HepG2 (cell line): ENCODE results near the gene KAT2A. TPM values are rescaled to one million over a fixed set of nuclear protein-coding genes. Genes with fewer than 3 reads are reported as not detected.

Source experiments
- CREB1 ChIP-seq, 2 experiments: fragments of 450-650 bp in 1 of 2; IDR thresholded peaks; 2 replicates each; pipeline ENCODE4 v1.6.1; 2016 to 2017; ENCODE audit warnings: control low read depth in 1 of 2, mild to moderate bottlenecking in 1 of 2, missing compliant biosample characterization in 1 of 2, missing genetic modification characterization in 1 of 2
- FOXK1 ChIP-seq: sonication (generic); formaldehyde crosslinking; IDR thresholded peaks from 2 replicates; pipeline ENCODE4 v1.4.0; 2020; ENCODE audit warnings: low read depth, missing genetic modification reagents, borderline replicate concordance
- ISX ChIP-seq: sonication (generic); formaldehyde crosslinking; conservative IDR thresholded peaks from 2 replicates; pipeline ENCODE4 v1.5.0; 2020; ENCODE audit warnings: missing genetic modification reagents
- MBD4 ChIP-seq: IDR thresholded peaks from 2 replicates; pipeline ENCODE4 v1.6.1; 2012; ENCODE audit warnings: low read length, inconsistent platforms, borderline replicate concordance
- NR2C2 ChIP-seq: sonication (generic); formaldehyde crosslinking; IDR thresholded peaks from 2 replicates; pipeline ENCODE4 v1.4.0; 2020; ENCODE audit warnings: missing genetic modification reagents, mild to moderate bottlenecking, moderate library complexity, borderline replicate concordance
- PITX1 ChIP-seq: sonication (generic); formaldehyde crosslinking; IDR thresholded peaks from 2 replicates; pipeline ENCODE4 v1.5.1; 2020; ENCODE audit warnings: mild to moderate bottlenecking, missing genetic modification reagents
- POGZ ChIP-seq: sonication (generic); formaldehyde crosslinking; IDR thresholded peaks from 2 replicates; pipeline ENCODE4 v1.4.0; 2020; ENCODE audit warnings: mild to moderate bottlenecking, missing genetic modification reagents
- SP1 ChIP-seq, 2 experiments: fragments of 450-650 bp in 1 of 2; sonication (generic) in 1 of 2; formaldehyde crosslinking in 1 of 2; IDR thresholded peaks; 2 replicates each; pipeline versions ENCODE4 v1.4.0 to v1.6.1; 2016 to 2020; ENCODE audit warnings: missing genetic modification reagents in 1 of 2
- TCF7L2 ChIP-seq: IDR thresholded peaks from 2 replicates; pipeline ENCODE4 v1.6.1; 2011; ENCODE audit warnings: mild to moderate bottlenecking, low read depth, low read length, moderate library complexity
- XRCC5 ChIP-seq: fragments of 200-400 bp; formaldehyde crosslinking; optimal IDR thresholded peaks from 2 replicates; pipeline ENCODE3; 2017; ENCODE audit warnings: mild to moderate bottlenecking, low read length
- ZFP82 ChIP-seq: sonication (generic); formaldehyde crosslinking; IDR thresholded peaks from 2 replicates; pipeline ENCODE4 v1.5.1; 2020; ENCODE audit warnings: mild to moderate bottlenecking, missing genetic modification reagents, borderline replicate concordance
- ZMYM4 ChIP-seq: sonication (generic); formaldehyde crosslinking; IDR thresholded peaks from 2 replicates; pipeline ENCODE4 v1.8.1; 2023; ENCODE audit warnings: mild to moderate bottlenecking, missing genetic modification reagents
- ZNF138 ChIP-seq: sonication (generic); formaldehyde crosslinking; IDR thresholded peaks from 2 replicates; pipeline ENCODE4 v1.5.0; 2020; ENCODE audit warnings: mild to moderate bottlenecking, low read depth, missing genetic modification reagents
- ZNF3 ChIP-seq: IDR thresholded peaks from 2 replicates; pipeline ENCODE4 v1.7.0; 2017; ENCODE audit warnings: inconsistent platforms
- ZNF343 ChIP-seq: sonication (generic); formaldehyde crosslinking; IDR thresholded peaks from 2 replicates; pipeline ENCODE4 v1.4.0; 2020; ENCODE audit warnings: mild to moderate bottlenecking, missing genetic modification reagents
- ZNF567 ChIP-seq: sonication (generic); formaldehyde crosslinking; IDR thresholded peaks from 2 replicates; pipeline ENCODE4 v1.8.1; 2023; ENCODE audit warnings: mild to moderate bottlenecking, missing genetic modification reagents, borderline replicate concordance
- ZSCAN21 ChIP-seq: sonication (generic); formaldehyde crosslinking; IDR thresholded peaks from 2 replicates; pipeline ENCODE4 v1.8.0; 2022; ENCODE audit warnings: mild to moderate bottlenecking, missing genetic modification reagents, moderate library complexity, borderline replicate concordance
- ZSCAN31 ChIP-seq: sonication (generic); formaldehyde crosslinking; IDR thresholded peaks from 2 replicates; pipeline ENCODE4 v1.5.0; 2020; ENCODE audit warnings: low read depth, mild to moderate bottlenecking, missing genetic modification reagents
- polyA plus RNA-seq, 8 experiments: library from polyadenylated mRNA; depleted of rRNA in 3 of 8; stranded (reverse) in 7 of 8; unstranded in 1 of 8; fragments of >200 nt; fragmentation: Illumina TruSeq in 4 of 8; extraction: Trizol in 4 of 8; gene quantifications; 2 replicates each; pipeline versions ENCODE4 v1.2.1 to v1.2.3, GENCODE V29; 2011 to 2016; ENCODE audit warnings: low read depth in 4 of 8, missing spikeins in 1 of 8, mixed read lengths in 1 of 8; ENCODE audit not compliant: insufficient read depth in 1 of 8
- total RNA-seq, 5 experiments: library from RNA; depleted of rRNA; stranded (reverse); fragments of >200 nt; fragmentation: Illumina TruSeq; extraction: Trizol; gene quantifications; 2 replicates each; pipeline ENCODE4 v1.2.3, GENCODE V29; 2016; ENCODE audit warnings: low read depth in 1 of 5
- TF ChIP-seq, protein P1 (sequence below): sonication (generic); formaldehyde crosslinking; IDR thresholded peaks from 2 replicates; pipeline ENCODE4 v1.4.0; 2020; ENCODE audit warnings: mild to moderate bottlenecking, missing genetic modification reagents
- TF ChIP-seq, protein P2 (sequence below): sonication (generic); formaldehyde crosslinking; IDR thresholded peaks from 2 replicates; pipeline ENCODE4 v1.4.0; 2020; ENCODE audit warnings: missing genetic modification reagents
- TF ChIP-seq, protein P3 (sequence below): sonication (generic); formaldehyde crosslinking; IDR thresholded peaks from 2 replicates; pipeline ENCODE4 v1.4.0; 2020; ENCODE audit warnings: missing genetic modification reagents, borderline replicate concordance

The KAT2A gene
- total and polyA plus RNA-seq, 2 of the 13 experiments (the other 11 are each of a cell fraction or from before 2014, with no cell fraction given) = 29.1 to 90.4 TPM

DNA sequence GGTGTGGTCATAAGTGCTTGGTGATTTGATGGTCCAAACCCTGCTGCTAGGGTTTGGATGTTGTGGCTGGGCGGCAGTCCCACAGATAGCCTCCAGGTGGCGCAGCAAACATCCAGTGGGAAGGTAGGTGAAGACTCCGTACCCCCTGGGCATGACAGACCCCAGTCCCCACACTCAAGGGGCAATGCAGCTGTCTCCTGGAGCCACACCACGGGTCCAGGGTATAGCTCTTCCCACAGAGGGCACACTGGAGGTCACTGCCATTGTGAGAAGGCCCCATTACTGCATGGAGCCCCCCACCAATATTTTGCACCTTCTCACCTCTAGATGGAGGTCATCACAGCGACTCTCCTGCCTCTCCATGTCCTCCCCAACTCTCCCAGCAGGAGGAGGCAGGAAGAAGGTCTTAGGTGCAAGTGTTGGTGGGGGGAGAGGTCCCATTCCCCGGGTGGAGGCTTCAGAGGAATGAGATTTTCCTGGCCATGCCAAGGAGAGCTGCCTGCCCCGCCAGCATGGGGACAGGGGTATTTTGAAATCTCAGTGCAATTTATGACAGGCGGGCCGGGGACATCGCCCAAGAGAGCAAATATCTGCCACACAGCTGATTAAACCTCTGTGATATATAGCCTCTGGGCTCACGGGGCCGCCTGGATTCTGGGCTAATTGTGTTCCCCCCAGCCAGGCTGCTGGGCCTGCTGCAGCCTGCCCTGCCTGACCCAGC lies 53.6 kb downstream of the KAT2A start (continued):
- TF ChIP-seq ZSCAN21 (CRISPR knock-in tag) (no peak; the same call in 1 of the 2 replicates), ZFP82 (CRISPR knock-in tag) (no peak), ZMYM4 (CRISPR knock-in tag) (no peak), PITX1 (CRISPR knock-in tag) (peak; percentile 38; the same call in 1 of the 2 replicates), FOXK1 (CRISPR knock-in tag) (no peak), ZNF343 (CRISPR knock-in tag) (0 out of 2 replicates have a peak, but pooled peaks have one; percentile 34), POGZ (no peak), ISX (no peak), SP1 (IDR thresholded peaks at IDR 0.05) (no peak), SP1 (CRISPR knock-in tag; IDR thresholded peaks at IDR 0.05) (no peak), ZNF138 (no peak), MBD4 (no peak), TCF7L2 (no peak), ZSCAN31 (CRISPR knock-in tag) (no peak), CREB1 (IDR thresholded peaks at IDR 0.05) (no peak), CREB1 (CRISPR knock-in tag; IDR thresholded peaks at IDR 0.05) (no peak), XRCC5 (peak; percentile 95), ZNF567 (CRISPR knock-in tag) (0 out of 2 replicates have a peak, but pooled peaks have one; percentile 21), ZNF3 (no peak), NR2C2 (CRISPR knock-in tag) (peak; percentile 62)
- TF ChIP-seq, protein P1, sequence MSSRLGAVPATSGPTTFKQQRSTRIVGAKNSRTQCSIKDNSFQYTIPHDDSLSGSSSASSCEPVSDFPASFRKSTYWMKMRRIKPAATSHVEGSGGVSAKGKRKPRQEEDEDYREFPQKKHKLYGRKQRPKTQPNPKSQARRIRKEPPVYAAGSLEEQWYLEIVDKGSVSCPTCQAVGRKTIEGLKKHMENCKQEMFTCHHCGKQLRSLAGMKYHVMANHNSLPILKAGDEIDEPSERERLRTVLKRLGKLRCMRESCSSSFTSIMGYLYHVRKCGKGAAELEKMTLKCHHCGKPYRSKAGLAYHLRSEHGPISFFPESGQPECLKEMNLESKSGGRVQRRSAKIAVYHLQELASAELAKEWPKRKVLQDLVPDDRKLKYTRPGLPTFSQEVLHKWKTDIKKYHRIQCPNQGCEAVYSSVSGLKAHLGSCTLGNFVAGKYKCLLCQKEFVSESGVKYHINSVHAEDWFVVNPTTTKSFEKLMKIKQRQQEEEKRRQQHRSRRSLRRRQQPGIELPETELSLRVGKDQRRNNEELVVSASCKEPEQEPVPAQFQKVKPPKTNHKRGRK (CRISPR knock-in tag) = no peak
- TF ChIP-seq, protein P2, sequence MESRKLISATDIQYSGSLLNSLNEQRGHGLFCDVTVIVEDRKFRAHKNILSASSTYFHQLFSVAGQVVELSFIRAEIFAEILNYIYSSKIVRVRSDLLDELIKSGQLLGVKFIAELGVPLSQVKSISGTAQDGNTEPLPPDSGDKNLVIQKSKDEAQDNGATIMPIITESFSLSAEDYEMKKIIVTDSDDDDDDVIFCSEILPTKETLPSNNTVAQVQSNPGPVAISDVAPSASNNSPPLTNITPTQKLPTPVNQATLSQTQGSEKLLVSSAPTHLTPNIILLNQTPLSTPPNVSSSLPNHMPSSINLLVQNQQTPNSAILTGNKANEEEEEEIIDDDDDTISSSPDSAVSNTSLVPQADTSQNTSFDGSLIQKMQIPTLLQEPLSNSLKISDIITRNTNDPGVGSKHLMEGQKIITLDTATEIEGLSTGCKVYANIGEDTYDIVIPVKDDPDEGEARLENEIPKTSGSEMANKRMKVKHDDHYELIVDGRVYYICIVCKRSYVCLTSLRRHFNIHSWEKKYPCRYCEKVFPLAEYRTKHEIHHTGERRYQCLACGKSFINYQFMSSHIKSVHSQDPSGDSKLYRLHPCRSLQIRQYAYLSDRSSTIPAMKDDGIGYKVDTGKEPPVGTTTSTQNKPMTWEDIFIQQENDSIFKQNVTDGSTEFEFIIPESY (CRISPR knock-in tag) = peak; percentile 44
- TF ChIP-seq, protein P3, sequence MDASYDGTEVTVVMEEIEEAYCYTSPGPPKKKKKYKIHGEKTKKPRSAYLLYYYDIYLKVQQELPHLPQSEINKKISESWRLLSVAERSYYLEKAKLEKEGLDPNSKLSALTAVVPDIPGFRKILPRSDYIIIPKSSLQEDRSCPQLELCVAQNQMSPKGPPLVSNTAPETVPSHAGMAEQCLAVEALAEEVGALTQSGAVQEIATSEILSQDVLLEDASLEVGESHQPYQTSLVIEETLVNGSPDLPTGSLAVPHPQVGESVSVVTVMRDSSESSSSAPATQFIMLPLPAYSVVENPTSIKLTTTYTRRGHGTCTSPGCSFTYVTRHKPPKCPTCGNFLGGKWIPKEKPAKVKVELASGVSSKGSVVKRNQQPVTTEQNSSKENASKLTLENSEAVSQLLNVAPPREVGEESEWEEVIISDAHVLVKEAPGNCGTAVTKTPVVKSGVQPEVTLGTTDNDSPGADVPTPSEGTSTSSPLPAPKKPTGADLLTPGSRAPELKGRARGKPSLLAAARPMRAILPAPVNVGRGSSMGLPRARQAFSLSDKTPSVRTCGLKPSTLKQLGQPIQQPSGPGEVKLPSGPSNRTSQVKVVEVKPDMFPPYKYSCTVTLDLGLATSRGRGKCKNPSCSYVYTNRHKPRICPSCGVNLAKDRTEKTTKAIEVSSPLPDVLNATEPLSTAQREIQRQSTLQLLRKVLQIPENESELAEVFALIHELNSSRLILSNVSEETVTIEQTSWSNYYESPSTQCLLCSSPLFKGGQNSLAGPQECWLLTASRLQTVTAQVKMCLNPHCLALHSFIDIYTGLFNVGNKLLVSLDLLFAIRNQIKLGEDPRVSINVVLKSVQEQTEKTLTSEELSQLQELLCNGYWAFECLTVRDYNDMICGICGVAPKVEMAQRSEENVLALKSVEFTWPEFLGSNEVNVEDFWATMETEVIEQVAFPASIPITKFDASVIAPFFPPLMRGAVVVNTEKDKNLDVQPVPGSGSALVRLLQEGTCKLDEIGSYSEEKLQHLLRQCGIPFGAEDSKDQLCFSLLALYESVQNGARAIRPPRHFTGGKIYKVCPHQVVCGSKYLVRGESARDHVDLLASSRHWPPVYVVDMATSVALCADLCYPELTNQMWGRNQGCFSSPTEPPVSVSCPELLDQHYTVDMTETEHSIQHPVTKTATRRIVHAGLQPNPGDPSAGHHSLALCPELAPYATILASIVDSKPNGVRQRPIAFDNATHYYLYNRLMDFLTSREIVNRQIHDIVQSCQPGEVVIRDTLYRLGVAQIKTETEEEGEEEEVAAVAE (CRISPR knock-in tag) = no peak
